SJSA1 (cell line): ENCODE measurements around the gene ADGB. TPM values are rescaled to one million over a fixed set of nuclear protein-coding genes. Genes with fewer than 3 reads are reported as not detected.
A peak's percentile ranks its signal among the peaks of the same experiment; 100 is the strongest.

ENCODE experiments used
- DNase-seq, 2 experiments: peaks; one replicate each; pipeline ENCODE4 v3.0.0-alpha.2; 2015 to 2020; ENCODE audit warnings: low spot score in 2 of 2, low read depth in 1 of 2
- H3K27ac ChIP-seq: fragments of 250-450 bp; sonication (Bioruptor Pico); 2 replicates; pipeline ENCODE4 v1.5.1; 2020; ENCODE audit warnings: mild to moderate bottlenecking, moderate library complexity
- H3K27me3 ChIP-seq: fragments of 250-450 bp; sonication (Bioruptor Pico); replicated peaks from 2 replicates; pipeline ENCODE4 v1.5.1; 2020; ENCODE audit warnings: mild to moderate bottlenecking, moderate library complexity
- H3K36me3 ChIP-seq: fragments of 250-450 bp; sonication (Bioruptor Pico); 2 replicates; pipeline ENCODE4 v1.5.1; 2020; ENCODE audit warnings: mild to moderate bottlenecking
- H3K4me1 ChIP-seq: fragments of 250-450 bp; sonication (Bioruptor Pico); replicated peaks from 2 replicates; pipeline ENCODE4 v1.6.1; 2021; ENCODE audit warnings: mild to moderate bottlenecking
- H3K4me3 ChIP-seq: fragments of 250-450 bp; sonication (Bioruptor Pico); 2 replicates; pipeline ENCODE4 v1.5.1; 2020; ENCODE audit warnings: mild to moderate bottlenecking
- H3K9me3 ChIP-seq: fragments of 250-450 bp; sonication (Bioruptor Pico); replicated peaks from 2 replicates; pipeline ENCODE4 v1.5.1; 2020; ENCODE audit warnings: mild to moderate bottlenecking
- total RNA-seq: library from RNA; depleted of rRNA; stranded (reverse); fragments of >200 nt; shearing (Covaris generic); gene quantifications from 2 replicates; pipeline ENCODE4 v1.2.3, GENCODE V29; 2014

Gene ADGB
- total RNA-seq, 1 experiment from 2014 or later: not detected

GRCh38 chr6:146651482-146651863 is 52.7 kb downstream of the ADGB start:
- H3K9me3 ChIP-seq: no peaks in the 10 kb centered on the region
- H3K4me1 ChIP-seq: no peaks in the 10 kb centered on the region
- DNase-seq: no peak
- H3K27me3 ChIP-seq: no peaks in the 10 kb centered on the region
- no peak overlapping the region for H3K4me3 ChIP-seq
- no peak overlapping the region for H3K27ac ChIP-seq
- H3K36me3 ChIP-seq: no peaks in the 10 kb centered on the region

DNA sequence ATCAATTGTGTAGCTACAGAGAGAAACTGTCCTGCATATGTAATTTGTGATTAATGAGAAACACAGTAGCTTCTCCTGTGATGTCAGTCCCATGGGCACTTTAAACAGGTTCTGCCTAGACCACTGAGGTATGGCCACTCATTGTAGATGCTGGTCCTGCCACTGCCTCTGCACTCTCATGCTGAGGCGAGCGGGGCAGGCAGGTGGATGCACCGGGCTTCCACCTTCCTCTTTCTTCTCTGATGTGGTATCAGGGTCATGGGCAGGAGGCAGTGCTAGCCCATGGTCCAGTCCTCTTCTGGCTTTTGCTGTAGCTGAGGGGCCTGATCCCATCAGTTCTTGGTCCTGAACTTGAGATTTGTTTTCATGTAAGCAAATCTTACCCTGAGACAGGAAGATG is 58.7 kb downstream of the ADGB start:
- Histone ChIP-seq H3K27ac (no peak overlapping the region), H3K36me3 (no peaks in the 10 kb centered on the region), H3K4me1 (no peaks in the 10 kb centered on the region), H3K4me3 (no peak overlapping the region), H3K27me3 (no peaks in the 10 kb centered on the region), H3K9me3 (no peaks in the 10 kb centered on the region)
- DNase-seq: no peak

DNA sequence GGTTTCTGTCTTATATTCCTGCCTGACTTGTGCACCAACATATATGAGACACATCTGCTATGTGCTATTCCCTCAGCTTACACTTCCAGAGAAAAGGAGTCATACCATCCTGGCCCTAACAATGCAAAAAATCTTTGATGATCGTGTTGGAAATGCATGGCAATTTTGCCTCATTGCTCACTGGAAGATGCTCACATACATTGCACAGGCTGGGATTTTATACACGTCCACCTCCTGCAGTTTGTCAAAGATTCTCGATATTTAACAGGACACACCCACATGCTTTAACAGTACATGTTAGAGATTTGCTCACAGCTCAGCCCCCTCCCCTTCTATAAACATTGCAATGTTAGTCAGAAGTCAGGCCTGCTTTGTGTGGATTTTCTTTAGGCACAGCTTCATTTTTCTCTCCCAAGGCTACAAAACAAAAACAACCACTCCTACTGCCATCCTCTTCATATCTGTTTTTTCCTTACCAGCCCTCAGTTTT is 66.1 kb downstream of the ADGB start:
- no peaks in the 10 kb centered on the region for H3K9me3 ChIP-seq
- no peak overlapping the region for H3K4me3 ChIP-seq
- no peaks in the 10 kb centered on the region for H3K4me1 ChIP-seq
- H3K36me3 ChIP-seq: no peaks in the 10 kb centered on the region
- H3K27ac ChIP-seq: no peak overlapping the region
- peaks cover 2% of the 10 kb centered on the region; the same call in 1 of the 2 replicates for H3K27me3 ChIP-seq
- DNase-seq: no peak

DNA sequence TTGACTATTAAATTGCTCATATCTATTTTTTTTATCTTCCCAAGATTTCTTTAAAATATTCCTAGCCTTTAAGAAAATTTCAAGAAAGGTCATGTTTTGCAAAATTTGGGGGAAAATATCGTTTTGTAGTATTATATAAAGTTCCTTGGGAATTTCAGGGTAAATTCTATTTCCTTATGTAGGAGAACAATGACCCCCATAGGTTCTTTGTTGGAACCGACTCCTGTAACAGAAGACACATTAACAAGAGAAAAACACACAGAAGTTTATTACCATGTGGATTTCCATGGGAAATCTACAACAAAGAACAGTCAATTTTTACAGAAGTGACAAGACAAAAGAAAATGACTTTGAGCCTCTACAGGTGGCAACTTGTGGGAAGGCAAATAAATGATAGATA is 68.1 kb downstream of the ADGB start:
- DNase-seq: no peak
- Histone ChIP-seq H3K4me1 (no peaks in the 10 kb centered on the region), H3K36me3 (no peaks in the 10 kb centered on the region), H3K27ac (no peak overlapping the region), H3K27me3 (peaks cover 5% of the 10 kb centered on the region; the same call in 1 of the 2 replicates), H3K9me3 (no peaks in the 10 kb centered on the region), H3K4me3 (no peak overlapping the region)

GRCh38 chr6:146670161-146670560 is 71.4 kb downstream of the ADGB start:
- no peak overlapping the region for H3K4me3 ChIP-seq
- H3K36me3 ChIP-seq: no peaks in the 10 kb centered on the region
- no peak overlapping the region for H3K27ac ChIP-seq
- H3K27me3 ChIP-seq: peaks cover 5% of the 10 kb centered on the region; the same call in 1 of the 2 replicates
- no peaks in the 10 kb centered on the region for H3K4me1 ChIP-seq
- H3K9me3 ChIP-seq: no peaks in the 10 kb centered on the region
- no peak for DNase-seq

DNA sequence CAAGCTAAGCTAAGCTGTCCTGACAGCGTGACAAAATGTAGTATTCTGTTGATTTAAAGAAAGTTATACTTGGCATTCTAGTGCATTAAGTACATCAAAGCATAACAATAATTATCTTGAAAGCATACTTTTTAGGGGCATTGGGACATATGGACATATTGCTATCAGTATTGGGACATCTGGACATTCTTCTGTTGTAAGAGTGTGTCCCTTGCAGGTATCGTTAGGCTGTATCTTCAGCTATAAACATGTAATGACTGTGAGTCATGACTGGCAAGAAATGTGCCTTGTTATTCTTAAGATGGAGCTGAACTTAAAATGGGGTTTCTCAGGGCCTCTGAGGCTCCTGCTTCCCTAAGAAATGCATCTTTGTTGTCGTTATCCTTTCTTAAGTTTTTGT is 74.3 kb downstream of the ADGB start:
- Histone ChIP-seq H3K36me3 (no peaks in the 10 kb centered on the region), H3K27me3 (peaks cover 3% of the 10 kb centered on the region; the same call in 1 of the 2 replicates), H3K4me3 (no peak overlapping the region), H3K4me1 (no peaks in the 10 kb centered on the region), H3K27ac (no peak overlapping the region), H3K9me3 (no peaks in the 10 kb centered on the region)
- DNase-seq: no peak

DNA sequence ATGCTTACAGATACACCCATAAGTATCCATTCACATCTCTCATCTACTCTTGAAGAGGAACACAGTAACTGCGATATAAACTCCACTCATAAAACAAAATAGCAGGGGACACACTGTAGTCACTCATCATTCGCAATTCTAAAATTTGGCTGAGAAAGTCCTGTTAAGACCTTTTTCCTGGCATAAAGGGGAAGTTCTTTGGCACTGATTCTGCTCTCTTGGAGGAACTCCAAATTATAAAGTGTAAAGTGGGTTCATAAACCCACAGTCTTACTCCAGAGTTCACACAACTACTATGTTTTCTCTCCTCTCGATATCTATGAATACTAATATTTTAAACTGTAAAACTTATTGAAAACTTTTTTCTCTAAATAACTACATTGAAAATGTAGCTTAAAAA is 80.6 kb downstream of the ADGB start:
- no peaks in the 10 kb centered on the region for H3K27me3 ChIP-seq
- H3K27ac ChIP-seq: no peak overlapping the region
- no peak overlapping the region for H3K4me3 ChIP-seq
- DNase-seq: no peak
- H3K36me3 ChIP-seq: no peaks in the 10 kb centered on the region
- H3K9me3 ChIP-seq: no peaks in the 10 kb centered on the region
- H3K4me1 ChIP-seq: no peaks in the 10 kb centered on the region

- H3K27me3 ChIP-seq: no peaks in the 10 kb centered on the region; the same call in 1 of the 2 replicates
- H3K4me3 ChIP-seq: no peak overlapping the region
- H3K9me3 ChIP-seq: no peaks in the 10 kb centered on the region
- H3K4me1 ChIP-seq: no peaks in the 10 kb centered on the region
- no peak for DNase-seq
- no peaks in the 10 kb centered on the region for H3K36me3 ChIP-seq
- no peak overlapping the region for H3K27ac ChIP-seq
Measured at GRCh38 chr6:146682919-146683318, 84.1 kb downstream of the ADGB start.

DNA sequence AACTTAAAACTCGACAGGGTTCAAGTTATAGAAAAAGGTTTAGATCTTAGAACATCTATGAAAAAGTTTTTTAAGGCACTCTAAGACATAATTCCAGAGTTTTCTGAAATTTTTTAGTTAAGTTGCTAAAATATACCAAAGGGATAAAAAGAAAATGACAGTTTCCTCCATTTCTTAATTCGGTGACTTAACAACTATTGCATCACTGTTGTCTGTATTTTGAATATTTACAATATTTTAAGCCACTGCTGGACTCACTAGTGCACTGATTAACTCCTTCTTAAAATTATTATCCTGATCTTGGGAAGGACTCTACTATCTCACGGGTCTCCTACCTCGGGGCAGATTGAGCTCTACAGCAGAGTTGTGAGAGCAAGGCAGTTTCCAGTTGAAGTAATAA is 91.0 kb downstream of the ADGB start:
- DNase-seq: no peak
- Histone ChIP-seq H3K4me1 (no peaks in the 10 kb centered on the region), H3K36me3 (no peaks in the 10 kb centered on the region), H3K27ac (no peak overlapping the region), H3K9me3 (no peaks in the 10 kb centered on the region), H3K4me3 (no peak overlapping the region), H3K27me3 (no peaks in the 10 kb centered on the region; the same call in 1 of the 2 replicates)

DNA sequence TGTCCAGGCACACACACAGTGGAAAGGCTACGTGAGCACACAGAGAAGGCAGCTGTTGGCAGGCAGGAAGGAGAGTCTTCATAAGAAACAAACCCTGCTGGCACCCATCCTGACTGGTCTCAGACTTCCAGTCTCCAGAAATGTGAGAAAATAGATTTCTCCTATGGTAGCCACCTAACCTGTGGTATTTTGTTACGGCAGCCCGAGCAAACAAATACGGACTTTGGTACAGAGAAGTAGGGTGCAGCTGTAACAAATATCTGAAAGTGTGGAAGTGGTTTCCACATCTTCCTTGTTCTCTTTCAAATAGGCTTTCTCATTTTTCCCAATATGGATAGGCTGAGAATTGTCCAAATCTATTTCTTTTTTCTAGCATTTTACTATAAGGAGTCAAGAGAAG is 94.6 kb downstream of the ADGB start:
- no peaks in the 10 kb centered on the region for H3K4me1 ChIP-seq
- H3K36me3 ChIP-seq: no peaks in the 10 kb centered on the region
- no peaks in the 10 kb centered on the region; the same call in 1 of the 2 replicates for H3K27me3 ChIP-seq
- no peak for DNase-seq
- no peaks in the 10 kb centered on the region for H3K9me3 ChIP-seq
- no peak overlapping the region for H3K4me3 ChIP-seq
- H3K27ac ChIP-seq: no peak overlapping the region

DNA sequence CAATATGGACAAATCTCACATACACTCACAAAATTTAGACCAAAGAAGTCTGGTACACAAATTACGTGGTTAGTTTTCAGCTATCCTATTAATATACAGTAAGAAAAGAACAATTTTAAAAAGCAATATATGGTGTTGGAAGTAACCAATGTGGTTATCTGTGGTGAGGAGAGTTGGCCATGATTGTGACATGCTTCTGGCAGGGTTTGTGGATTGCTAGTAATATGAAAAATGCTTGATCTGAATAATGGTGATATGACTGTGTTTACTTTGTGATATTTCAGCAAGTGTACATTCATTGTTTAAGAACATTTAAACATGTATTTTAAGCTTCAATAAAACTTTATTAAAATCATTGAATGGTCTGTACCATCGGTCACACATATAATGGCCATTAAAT is 99.1 kb downstream of the ADGB start:
- no peak for DNase-seq
- no peak overlapping the region for H3K27ac ChIP-seq

GRCh38 chr6:146700078-146700686 is 101.4 kb downstream of the ADGB start:
- Histone ChIP-seq H3K36me3 (no peaks in the 10 kb centered on the region), H3K4me1 (no peaks in the 10 kb centered on the region), H3K9me3 (no peaks in the 10 kb centered on the region), H3K4me3 (no peak overlapping the region), H3K27ac (no peak overlapping the region), H3K27me3 (no peaks in the 10 kb centered on the region)
- peak; percentile 44 to 69 for DNase-seq

More for the DNA sequence above, 99.1 kb downstream of the ADGB start:
- Histone ChIP-seq H3K27me3 (no peaks in the 10 kb centered on the region), H3K36me3 (no peaks in the 10 kb centered on the region), H3K4me1 (no peaks in the 10 kb centered on the region), H3K9me3 (no peaks in the 10 kb centered on the region), H3K4me3 (no peak overlapping the region)

- H3K36me3 ChIP-seq: no peaks in the 10 kb centered on the region
- no peak overlapping the region for H3K27ac ChIP-seq
- H3K27me3 ChIP-seq: no peaks in the 10 kb centered on the region
- no peaks in the 10 kb centered on the region for H3K4me1 ChIP-seq
- no peak overlapping the region for H3K4me3 ChIP-seq
- H3K9me3 ChIP-seq: no peaks in the 10 kb centered on the region
- DNase-seq: no peak
Measured at GRCh38 chr6:146701632-146702031, 102.9 kb downstream of the ADGB start.

GRCh38 chr6:146709036-146709622 is 110.4 kb downstream of the ADGB start:
- Histone ChIP-seq H3K4me1 (no peaks in the 10 kb centered on the region), H3K4me3 (no peak overlapping the region), H3K27ac (no peak overlapping the region), H3K27me3 (no peaks in the 10 kb centered on the region; the same call in 1 of the 2 replicates), H3K9me3 (no peaks in the 10 kb centered on the region), H3K36me3 (no peaks in the 10 kb centered on the region)
- DNase-seq: no peak
